Measurements from ENCODE around the gene DIAPH1.
A peak's percentile ranks its signal among the peaks of the same experiment; 100 is the strongest.

The DIAPH1 gene

DNA sequence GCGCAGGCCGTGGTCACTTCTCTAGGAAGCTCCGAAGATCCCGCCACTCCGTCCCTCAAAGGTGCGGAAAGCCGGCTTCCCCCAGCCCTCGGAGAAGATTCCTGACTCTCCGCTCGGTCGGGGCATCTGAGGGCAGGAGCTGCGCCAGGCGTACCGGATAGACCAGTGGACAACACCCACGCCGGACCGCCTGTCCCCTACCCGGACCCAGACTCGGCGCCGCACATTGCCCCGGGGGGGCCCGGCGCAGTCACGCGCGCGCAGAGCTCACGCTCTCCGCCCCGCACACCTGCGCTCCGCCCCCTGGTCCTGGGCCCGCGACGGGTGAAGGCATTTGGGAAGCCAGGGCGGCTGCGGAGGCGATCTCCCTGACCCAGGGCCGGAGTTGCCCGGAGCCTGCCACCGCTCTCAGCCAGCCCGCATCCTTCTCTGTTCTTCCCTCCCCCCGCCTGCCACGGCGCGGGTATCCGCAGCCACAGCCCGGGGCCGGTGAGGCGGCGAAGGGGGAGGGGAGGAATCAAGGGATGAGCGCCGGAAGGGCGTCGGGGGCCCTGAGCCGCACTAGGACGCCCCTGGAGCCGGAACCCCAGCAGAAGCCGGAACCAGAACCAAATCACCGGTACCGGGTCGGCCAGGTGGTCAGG is 18.4 kb upstream of the DIAPH1 start:
- H3K4me2 ChIP-seq (ENCODE audit: insufficient read depth, low read length, poor library complexity, severe bottlenecking) = peak overlapping the region; percentile 93
- peak overlapping the region; percentile 24 for H2BK15ac ChIP-seq (ENCODE audit: low read length)
- no peak overlapping the region for H3K14ac ChIP-seq (ENCODE audit: low read length)
- no peak overlapping the region for H4K8ac ChIP-seq (ENCODE audit: low read depth, low read length)
- H3K27me3 ChIP-seq (ENCODE audit: control insufficient read depth in 3 of 3, insufficient read depth in 3 of 3, low read depth in 1 of 3, low read length in 3 of 3) = peaks cover 0 to 11% (median 4%) of the 10 kb centered on the region in 3 experiments
- peak overlapping the region; percentile 100 for H2AFZ ChIP-seq (ENCODE audit: low read length)
- H2BK5ac ChIP-seq (ENCODE audit: low read length) = no peak overlapping the region
- H3K18ac ChIP-seq (ENCODE audit: low read length) = peak overlapping the region; percentile 65
- peak overlapping the region; percentile 83 for H3K9ac ChIP-seq (ENCODE audit: low read depth, low read length, poor library complexity)
- H3K4ac ChIP-seq (ENCODE audit: low read length) = no peak overlapping the region
- WGBS, 2 donors (ENCODE audit: extremely low coverage in 2 of 2, insufficient read length in 2 of 2, insufficient replicate concordance in 1 of 2) = no CpG with 5 or more reads among the region's 63 CpGs
- peaks cover 5 to 47% of the 10 kb centered on the region in 2 donors for H3K36me3 ChIP-seq (replicated peaks in 1 of 2; ENCODE audit: control insufficient read depth in 2 of 2, insufficient read depth in 2 of 2, low read length in 2 of 2)
- H3K9me3 ChIP-seq (replicated peaks in 1 of 2; ENCODE audit: control insufficient read depth in 2 of 2, insufficient read depth in 1 of 2, low read depth in 1 of 2, low read length in 2 of 2) = peaks cover 0 to 2% of the 10 kb centered on the region in 2 donors
- H3K79me1 ChIP-seq (ENCODE audit: low read depth, low read length) = peaks cover 10% of the 10 kb centered on the region
- H2BK12ac ChIP-seq (ENCODE audit: low read length) = no peak overlapping the region
- H4K91ac ChIP-seq (ENCODE audit: low read depth, low read length, poor library complexity) = no peak overlapping the region
- DNase-seq (ENCODE audit: low spot score) = peak; percentile 26
- peak overlapping the region; percentile 70 for H3K23ac ChIP-seq (ENCODE audit: low read depth, low read length, poor library complexity)
- peak overlapping the region; percentile 98 to 100 for H3K4me3 ChIP-seq (ENCODE audit: low read length in 2 of 2)
- H2BK120ac ChIP-seq (ENCODE audit: low read depth, low read length) = no peak overlapping the region
- no peak overlapping the region for H3K27ac ChIP-seq (replicated peaks; ENCODE audit: low read length)
- peaks cover 14 to 16% of the 10 kb centered on the region in 2 donors for H3K4me1 ChIP-seq (ENCODE audit: control insufficient read depth in 2 of 2, insufficient read depth in 1 of 2, low read depth in 1 of 2, low read length in 2 of 2)
- H2AK5ac ChIP-seq (ENCODE audit: low read depth, low read length) = no peak overlapping the region

DNA sequence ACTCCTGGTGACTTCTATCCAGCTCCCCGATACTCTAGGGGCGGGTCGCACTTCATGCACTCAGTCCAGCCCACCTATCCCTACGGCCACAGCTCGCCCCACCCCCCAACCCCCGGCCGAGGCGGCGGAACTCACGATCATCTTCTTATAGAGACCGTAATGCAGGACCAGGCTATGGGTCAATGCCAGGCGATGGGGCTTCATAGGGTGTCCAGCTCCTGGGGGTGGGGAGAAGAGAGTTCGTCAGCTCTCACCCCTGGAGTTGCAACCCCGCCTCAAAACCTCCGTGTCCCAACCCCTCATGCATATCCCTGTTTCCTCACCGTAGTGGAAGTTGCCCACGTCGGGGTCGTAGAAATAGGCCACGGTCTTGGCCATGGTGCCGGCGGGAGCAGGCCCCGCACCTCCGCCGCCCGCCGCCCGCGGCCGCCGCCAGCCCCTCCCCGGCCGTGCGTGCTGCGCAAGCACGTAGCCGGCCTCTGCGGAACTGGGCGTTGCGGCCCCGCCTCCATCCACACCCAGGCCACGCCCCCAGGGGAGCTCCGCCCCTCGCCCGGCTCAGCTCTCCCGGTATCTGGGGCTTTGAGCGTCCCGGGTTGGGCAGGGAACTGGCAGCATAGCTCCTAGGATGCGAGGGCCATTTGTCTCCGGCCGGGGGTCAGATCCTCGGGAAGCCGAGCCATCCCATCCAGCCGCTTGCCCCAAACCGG is 17.8 kb upstream of the DIAPH1 start, which contains the start of the genes HDAC3 and RELL2:
Gene HDAC3, minus strand, starts transcription at position 437 of the 710 bp plus-strand sequence. Its CDS starts 59 bp downstream, at position 378.
Gene RELL2, plus strand, starts transcription at position 585 of the 710 bp plus-strand sequence. CDS start 1,229 bp downstream, outside the sequence.
- peak within 1 kb of the TSS; percentile 92 for H3K18ac ChIP-seq (ENCODE audit: low read length)
- peak within 1 kb of the TSS; percentile 98 for H3K9ac ChIP-seq (ENCODE audit: low read depth, low read length, poor library complexity)
- H4K8ac ChIP-seq (ENCODE audit: low read depth, low read length) = no peak within 1 kb of the TSS
- peak within 1 kb of the TSS; percentile 45 for H2BK5ac ChIP-seq (ENCODE audit: low read length)
- H3K4me1 ChIP-seq (ENCODE audit: control insufficient read depth in 2 of 2, insufficient read depth in 1 of 2, low read depth in 1 of 2, low read length in 2 of 2) = peaks cover 14 to 16% of the 10 kb centered on the region in 2 donors
- H4K91ac ChIP-seq (ENCODE audit: low read depth, low read length, poor library complexity) = no peak within 1 kb of the TSS
- peak within 1 kb of the TSS; percentile 100 for H2AFZ ChIP-seq (ENCODE audit: low read length)
- no CpG with 5 or more reads among the region's 55 CpGs for WGBS, 2 donors (ENCODE audit: extremely low coverage in 2 of 2, insufficient read length in 2 of 2, insufficient replicate concordance in 1 of 2)
- H2BK15ac ChIP-seq (ENCODE audit: low read length) = peak within 1 kb of the TSS; percentile 24
- H3K4me3 ChIP-seq (ENCODE audit: low read length in 2 of 2) = peak within 1 kb of the TSS; percentile 98 to 100
- H2BK12ac ChIP-seq (ENCODE audit: low read length) = no peak within 1 kb of the TSS
- peaks cover 0 to 2% of the 10 kb centered on the region in 2 donors for H3K9me3 ChIP-seq (replicated peaks in 1 of 2; ENCODE audit: control insufficient read depth in 2 of 2, insufficient read depth in 1 of 2, low read depth in 1 of 2, low read length in 2 of 2)
- peak; percentile 91 for DNase-seq (ENCODE audit: low spot score)
- peaks cover 10% of the 10 kb centered on the region for H3K79me1 ChIP-seq (ENCODE audit: low read depth, low read length)
- peak within 1 kb of the TSS; percentile 93 for H3K4me2 ChIP-seq (ENCODE audit: insufficient read depth, low read length, poor library complexity, severe bottlenecking)
- no peak within 1 kb of the TSS for H3K14ac ChIP-seq (ENCODE audit: low read length)
- peaks cover 0 to 11% (median 4%) of the 10 kb centered on the region in 3 experiments for H3K27me3 ChIP-seq (ENCODE audit: control insufficient read depth in 3 of 3, insufficient read depth in 3 of 3, low read depth in 1 of 3, low read length in 3 of 3)
- H2AK5ac ChIP-seq (ENCODE audit: low read depth, low read length) = peak within 1 kb of the TSS; percentile 87
- H3K36me3 ChIP-seq (replicated peaks in 1 of 2; ENCODE audit: control insufficient read depth in 2 of 2, insufficient read depth in 2 of 2, low read length in 2 of 2) = peaks cover 5 to 51% of the 10 kb centered on the region in 2 donors
- H2BK120ac ChIP-seq (ENCODE audit: low read depth, low read length) = no peak within 1 kb of the TSS
- H3K23ac ChIP-seq (ENCODE audit: low read depth, low read length, poor library complexity) = peak within 1 kb of the TSS; percentile 96
- H3K4ac ChIP-seq (ENCODE audit: low read length) = no peak within 1 kb of the TSS
- H3K27ac ChIP-seq (replicated peaks; ENCODE audit: low read length) = peak within 1 kb of the TSS; percentile 35

DNA sequence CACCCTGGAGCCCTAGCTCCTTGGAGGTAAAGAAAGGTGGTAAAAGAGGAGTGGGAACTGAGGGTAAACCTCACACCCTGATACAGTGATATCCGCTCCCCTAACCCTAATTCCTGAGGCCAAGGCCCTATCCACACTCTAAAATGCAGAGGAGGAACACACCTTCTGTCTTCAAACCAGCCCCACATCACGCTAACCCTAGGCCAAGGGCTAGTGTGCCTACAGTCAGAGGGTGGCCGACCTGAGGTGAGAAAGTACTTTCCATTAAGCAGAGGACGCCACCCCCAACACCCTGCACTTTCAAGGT is 17.3 kb upstream of the DIAPH1 start:
- Histone ChIP-seq H2BK15ac (ENCODE audit: low read length) (no peak overlapping the region), H2AK5ac (ENCODE audit: low read depth, low read length) (peak overlapping the region; percentile 87), H3K14ac (ENCODE audit: low read length) (no peak overlapping the region), H3K18ac (ENCODE audit: low read length) (peak overlapping the region; percentile 92), H2BK12ac (ENCODE audit: low read length) (no peak overlapping the region), H3K36me3 (replicated peaks in 1 of 2; ENCODE audit: control insufficient read depth in 2 of 2, insufficient read depth in 2 of 2, low read length in 2 of 2) (peaks cover 5 to 53% of the 10 kb centered on the region in 2 donors), H4K8ac (ENCODE audit: low read depth, low read length) (no peak overlapping the region), H4K91ac (ENCODE audit: low read depth, low read length, poor library complexity) (no peak overlapping the region), H3K27ac (replicated peaks; ENCODE audit: low read length) (no peak overlapping the region), H2BK120ac (ENCODE audit: low read depth, low read length) (no peak overlapping the region), H3K23ac (ENCODE audit: low read depth, low read length, poor library complexity) (peak overlapping the region; percentile 96), H3K4me1 (ENCODE audit: control insufficient read depth in 2 of 2, insufficient read depth in 1 of 2, low read depth in 1 of 2, low read length in 2 of 2) (peaks cover 14 to 16% of the 10 kb centered on the region in 2 donors), H3K4me3 (ENCODE audit: low read length in 2 of 2) (peak overlapping the region; percentile 98 to 100), H3K79me1 (ENCODE audit: low read depth, low read length) (peaks cover 10% of the 10 kb centered on the region), H3K27me3 (ENCODE audit: control insufficient read depth in 3 of 3, insufficient read depth in 3 of 3, low read depth in 1 of 3, low read length in 3 of 3) (peaks cover 0 to 11% (median 4%) of the 10 kb centered on the region in 3 experiments), H2BK5ac (ENCODE audit: low read length) (peak overlapping the region; percentile 45), H3K4me2 (ENCODE audit: insufficient read depth, low read length, poor library complexity, severe bottlenecking) (peak overlapping the region; percentile 76), H3K4ac (ENCODE audit: low read length) (no peak overlapping the region), H3K9me3 (replicated peaks in 1 of 2; ENCODE audit: control insufficient read depth in 2 of 2, insufficient read depth in 1 of 2, low read depth in 1 of 2, low read length in 2 of 2) (peaks cover 0 to 2% of the 10 kb centered on the region in 2 donors), H2AFZ (ENCODE audit: low read length) (peak overlapping the region; percentile 100), H3K9ac (ENCODE audit: low read depth, low read length, poor library complexity) (peak overlapping the region; percentile 98)
- no CpG with 5 or more reads among the region's 4 CpGs for WGBS, 2 donors (ENCODE audit: extremely low coverage in 2 of 2, insufficient read length in 2 of 2, insufficient replicate concordance in 1 of 2)
- no peak for DNase-seq (ENCODE audit: low spot score)

DNA sequence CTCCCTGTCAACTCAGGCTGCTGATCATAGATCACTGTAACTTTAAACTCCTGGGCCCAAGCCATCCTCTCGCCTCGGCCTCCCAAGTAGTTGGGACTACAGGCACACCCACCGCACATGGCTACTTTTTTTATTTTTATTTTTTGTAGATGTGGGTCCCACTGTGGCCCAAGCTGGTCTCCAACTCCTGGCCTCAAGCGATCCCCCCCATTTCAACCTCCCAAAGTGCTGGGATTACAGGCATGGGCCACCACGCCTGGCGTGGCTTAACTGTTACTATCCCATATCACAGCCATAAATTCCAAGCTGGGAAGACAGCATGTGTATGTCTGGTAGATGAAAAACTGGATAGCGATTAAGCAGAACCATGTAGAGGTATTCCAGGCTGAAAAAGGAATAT is 16.8 kb upstream of the DIAPH1 start:
- Histone ChIP-seq H4K8ac (ENCODE audit: low read depth, low read length) (no peak overlapping the region), H3K4me1 (ENCODE audit: control insufficient read depth in 2 of 2, insufficient read depth in 1 of 2, low read depth in 1 of 2, low read length in 2 of 2) (peaks cover 14 to 16% of the 10 kb centered on the region in 2 donors), H2BK5ac (ENCODE audit: low read length) (no peak overlapping the region), H3K23ac (ENCODE audit: low read depth, low read length, poor library complexity) (no peak overlapping the region), H3K27ac (replicated peaks; ENCODE audit: low read length) (no peak overlapping the region), H2AFZ (ENCODE audit: low read length) (no peak overlapping the region), H3K27me3 (ENCODE audit: control insufficient read depth in 3 of 3, insufficient read depth in 3 of 3, low read depth in 1 of 3, low read length in 3 of 3) (peaks cover 0 to 11% (median 4%) of the 10 kb centered on the region in 3 experiments), H2AK5ac (ENCODE audit: low read depth, low read length) (no peak overlapping the region), H3K9ac (ENCODE audit: low read depth, low read length, poor library complexity) (no peak overlapping the region), H3K18ac (ENCODE audit: low read length) (no peak overlapping the region), H3K9me3 (replicated peaks in 1 of 2; ENCODE audit: control insufficient read depth in 2 of 2, insufficient read depth in 1 of 2, low read depth in 1 of 2, low read length in 2 of 2) (peaks cover 0 to 2% of the 10 kb centered on the region in 2 donors), H3K14ac (ENCODE audit: low read length) (no peak overlapping the region), H4K91ac (ENCODE audit: low read depth, low read length, poor library complexity) (no peak overlapping the region), H2BK15ac (ENCODE audit: low read length) (no peak overlapping the region), H3K4ac (ENCODE audit: low read length) (no peak overlapping the region), H3K4me3 (ENCODE audit: low read length in 2 of 2) (peak overlapping the region in 1 of 2 donors; percentile 100), H3K79me1 (ENCODE audit: low read depth, low read length) (peaks cover 10% of the 10 kb centered on the region), H3K4me2 (ENCODE audit: insufficient read depth, low read length, poor library complexity, severe bottlenecking) (no peak overlapping the region), H2BK120ac (ENCODE audit: low read depth, low read length) (no peak overlapping the region), H3K36me3 (replicated peaks in 1 of 2; ENCODE audit: control insufficient read depth in 2 of 2, insufficient read depth in 2 of 2, low read length in 2 of 2) (peaks cover 5 to 53% of the 10 kb centered on the region in 2 donors), H2BK12ac (ENCODE audit: low read length) (no peak overlapping the region)
- no CpG with 5 or more reads among the region's 7 CpGs for WGBS, 2 donors (ENCODE audit: extremely low coverage in 2 of 2, insufficient read length in 2 of 2, insufficient replicate concordance in 1 of 2)
- DNase-seq (ENCODE audit: low spot score) = no peak
